ENCODE measurements around the gene FAM3A.
A peak's percentile ranks its signal among the peaks of the same experiment; 100 is the strongest.

Gene FAM3A

DNA sequence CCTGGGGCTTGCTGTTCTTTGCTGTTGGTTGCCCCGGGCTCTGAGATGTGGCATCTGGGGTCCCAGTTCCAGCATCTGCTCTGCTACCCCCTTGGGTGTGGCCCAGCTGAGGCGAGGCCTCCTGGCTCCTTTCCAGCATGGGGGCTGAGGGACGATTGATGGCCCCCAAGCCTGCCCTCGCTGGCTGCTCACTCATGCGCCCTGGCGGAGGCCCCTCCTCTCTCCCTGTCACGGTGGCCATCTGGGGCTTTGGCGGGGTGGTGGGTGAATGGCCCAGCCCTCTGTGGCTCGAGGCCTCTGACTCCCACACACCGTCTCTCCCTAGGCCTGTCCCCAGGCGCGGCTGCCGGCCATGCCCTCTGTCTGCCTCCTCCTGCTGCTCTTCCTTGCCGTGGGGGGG is 56.2 kb downstream of the FAM3A start:
- Mint-ChIP-seq H3K27ac (no peak overlapping the region), H3K4me3 (peak overlapping the region; percentile 76)
- intact Hi-C loops (cut with micrococcal nuclease): loop anchor here (10.0 kb wide), 1 partner anchor 55 kb away; the partner anchor contains the start of gene DNASE1L1

GRCh38 chrX:154458954-154459778 is 56.9 kb downstream of the FAM3A start:
- H3K36me3 Mint-ChIP-seq (ENCODE audit: low read depth): peaks cover 51% of the 10 kb centered on the region
- H3K4me3 Mint-ChIP-seq: peak overlapping the region; percentile 76
- no peaks in the 10 kb centered on the region for H3K9me3 Mint-ChIP-seq
- H3K27ac Mint-ChIP-seq: no peak overlapping the region
- peaks cover 10% of the 10 kb centered on the region for H3K27me3 Mint-ChIP-seq
- H3K4me1 Mint-ChIP-seq (ENCODE audit: low read depth): peaks cover 30% of the 10 kb centered on the region
- intact Hi-C loops (cut with micrococcal nuclease): loop anchor here (10.0 kb wide), 1 partner anchor 54 kb away; the partner anchor contains the start of gene DNASE1L1

More for the DNA sequence above, 56.2 kb downstream of the FAM3A start:
- peaks cover 30% of the 10 kb centered on the region for H3K4me1 Mint-ChIP-seq (ENCODE audit: low read depth)
- peaks cover 51% of the 10 kb centered on the region for H3K36me3 Mint-ChIP-seq (ENCODE audit: low read depth)
- peaks cover 8% of the 10 kb centered on the region for H3K27me3 Mint-ChIP-seq
- H3K9me3 Mint-ChIP-seq: no peaks in the 10 kb centered on the region

- Mint-ChIP-seq H3K27ac (peak within 1 kb of the TSS; percentile 92), H3K4me1 (ENCODE audit: low read depth) (peaks cover 30% of the 10 kb centered on the region), H3K9me3 (no peaks in the 10 kb centered on the region), H3K27me3 (peaks cover 10% of the 10 kb centered on the region), H3K36me3 (ENCODE audit: low read depth) (peaks cover 48% of the 10 kb centered on the region), H3K4me3 (peak within 1 kb of the TSS; percentile 93)
- intact Hi-C loops (cut with micrococcal nuclease): loop anchor here (10.0 kb wide), 1 partner anchor 54 kb away; the partner anchor contains the start of gene DNASE1L1
These were observed 57.7 kb downstream of the FAM3A start, which contains the start of gene PLXNA3 for GRCh38 chrX:154458116-154458953. TSS of gene PLXNA3 (plus strand) at chrX:154458281. CDS start at chrX:154460184, 1,903 bp downstream.

GRCh38 chrX:154457491-154458115 is 58.4 kb downstream of the FAM3A start:
- peaks cover 10% of the 10 kb centered on the region for H3K27me3 Mint-ChIP-seq

More at GRCh38 chrX:154457491-154458115, 58.4 kb downstream of the FAM3A start:
- Mint-ChIP-seq H3K27ac (peak overlapping the region; percentile 92), H3K4me3 (peak overlapping the region; percentile 93), H3K9me3 (no peaks in the 10 kb centered on the region), H3K36me3 (ENCODE audit: low read depth) (peaks cover 48% of the 10 kb centered on the region), H3K4me1 (ENCODE audit: low read depth) (peaks cover 30% of the 10 kb centered on the region)
- intact Hi-C loops (cut with micrococcal nuclease): loop anchor here (10.0 kb wide), 1 partner anchor 53 kb away; the partner anchor contains the start of gene DNASE1L1

Measured in dendritic cell treated with granulocyte-macrophage colony-stimulating factor and Interleukin-4, amounts not matched to agents 40 ng/mL and 50 ng/mL, for 4 days (primary cell).